CD1c-positive myeloid dendritic cell (primary cell): Measurements from ENCODE around the gene AP2A2.
A peak's percentile ranks its signal among the peaks of the same experiment; 100 is the strongest.

Source experiments
- DNase-seq: peaks from one replicate; pipeline ENCODE4 v3.0.0-alpha.2; 2016; ENCODE audit errors: extremely low spot score

The AP2A2 gene

GRCh38 chr11:996681-997080, 71.0 kb downstream of the AP2A2 start:
- peak; percentile 13 for DNase-seq

GRCh38 chr11:997907-998306, 72.2 kb downstream of the AP2A2 start:
- DNase-seq: no peak

- DNase-seq: no peak
Measured at GRCh38 chr11:999009-999408, 73.3 kb downstream of the AP2A2 start.

GRCh38 chr11:1000357-1001278, 74.9 kb downstream of the AP2A2 start:
- DNase-seq: no peak

- DNase-seq: no peak
Measured at GRCh38 chr11:1001617-1002405, 76.1 kb downstream of the AP2A2 start.

GRCh38 chr11:1002406-1002984, 76.8 kb downstream of the AP2A2 start:
- no peak for DNase-seq

GRCh38 chr11:1003159-1003558, 77.5 kb downstream of the AP2A2 start:
- DNase-seq: no peak

GRCh38 chr11:1005928-1006327, 80.3 kb downstream of the AP2A2 start:
- no peak for DNase-seq

GRCh38 chr11:1006762-1007161, 81.1 kb downstream of the AP2A2 start:
- DNase-seq: no peak

GRCh38 chr11:1007279-1007678, 81.6 kb downstream of the AP2A2 start:
- no peak for DNase-seq

- DNase-seq: no peak
Measured at GRCh38 chr11:1008001-1008802, 82.5 kb downstream of the AP2A2 start.

- no peak for DNase-seq
Measured at GRCh38 chr11:1008803-1009145, 83.1 kb downstream of the AP2A2 start.

- no peak for DNase-seq
Measured at GRCh38 chr11:1009371-1009770, 83.7 kb downstream of the AP2A2 start.

- no peak for DNase-seq
Measured at GRCh38 chr11:1009991-1010390, 84.3 kb downstream of the AP2A2 start.

GRCh38 chr11:1010551-1011319, 85.1 kb downstream of the AP2A2 start:
- DNase-seq: no peak

GRCh38 chr11:1011320-1011698, 85.6 kb downstream of the AP2A2 start:
- no peak for DNase-seq

GRCh38 chr11:1012291-1012690, 86.6 kb downstream of the AP2A2 start:
- no peak for DNase-seq

GRCh38 chr11:1012740-1013630, 87.3 kb downstream of the AP2A2 start:
- DNase-seq: no peak

- DNase-seq: no peak
Measured at GRCh38 chr11:1013631-1013935, 87.9 kb downstream of the AP2A2 start.

- no peak for DNase-seq
Measured at GRCh38 chr11:1014276-1014675, 88.6 kb downstream of the AP2A2 start.
